SK-N-MC (cell line): ENCODE data around the gene SGPP1.
"Not testable (repeated sequence)": the region's sequence is repeated elsewhere in the genome, so short reads cannot be mapped to it uniquely, and the experiment has no call there.

Experiments
- DNase-seq: peaks from one replicate; pipeline ENCODE4 v3.0.0-alpha.2; 2011; ENCODE audit warnings: low read depth, low spot score
- H3K27ac ChIP-seq: fragments of 200-600 bp; sonication (generic); 2 replicates; pipeline ENCODE4 v1.5.1; 2016; ENCODE audit warnings: mixed run types
- H3K36me3 ChIP-seq: fragments of 200-600 bp; sonication (generic); 2 replicates; pipeline ENCODE4 v1.6.1; 2017; ENCODE audit warnings: antibody characterized with exemption, low read length, mixed read lengths; ENCODE audit not compliant: insufficient read depth
- H3K4me3 ChIP-seq: fragments of 200-600 bp; sonication (generic); 2 replicates; pipeline ENCODE4 v1.5.1; 2016
- H3K9ac ChIP-seq: fragments of 200-600 bp; sonication (generic); 2 replicates; pipeline ENCODE4 v1.8.0; 2017; ENCODE audit warnings: mixed run types, mixed read lengths; ENCODE audit not compliant: insufficient read length
- H3K9me3 ChIP-seq: fragments of 200-600 bp; sonication (generic); 2 replicates; pipeline ENCODE4 v1.6.1; 2017; ENCODE audit warnings: low read depth, mild to moderate bottlenecking, antibody characterized with exemption, low read length, moderate library complexity, mixed read lengths
- EZH2 ChIP-seq: fragments of 200-600 bp; sonication (generic); IDR thresholded peaks from one replicate; pipeline ENCODE4 v1.6.1; 2017; ENCODE audit warnings: antibody characterized with exemption
- FOXP2 ChIP-seq: optimal IDR thresholded peaks from 2 replicates; pipeline ENCODE3; 2011; ENCODE audit warnings: mild to moderate bottlenecking, moderate library complexity; ENCODE audit not compliant: insufficient read depth; ENCODE audit errors: extremely low read length, control extremely low read depth
- POLR2AphosphoS5 ChIP-seq: IDR thresholded peaks from 2 replicates; pipeline ENCODE4 v1.6.1; 2012; ENCODE audit warnings: mild to moderate bottlenecking, low read depth, low read length, borderline replicate concordance

The SGPP1 gene

GRCh38 chr14:63760014-63760413, 32.1 kb upstream of the SGPP1 start:
- no peak overlapping the region for H3K27ac ChIP-seq
- TF ChIP-seq FOXP2: no peak
- TF ChIP-seq EZH2: no peak
- TF ChIP-seq POLR2AphosphoS5: no peak
- no peak for DNase-seq

GRCh38 chr14:63759456-63759855, 31.6 kb upstream of the SGPP1 start:
- no peak for TF ChIP-seq FOXP2
- no peak for TF ChIP-seq EZH2
- TF ChIP-seq POLR2AphosphoS5: no peak
- Histone ChIP-seq H3K9me3 (no peaks in the 10 kb centered on the region), H3K9ac (no peak overlapping the region), H3K4me3 (0 out of 2 replicates have a peak overlapping the region, but pooled peaks have one; percentile 16), H3K27ac (0 out of 2 replicates have a peak overlapping the region, but pooled peaks have one; percentile 39), H3K36me3 (no peaks in the 10 kb centered on the region)
- no peak for DNase-seq

More at GRCh38 chr14:63760014-63760413, 32.1 kb upstream of the SGPP1 start:
- H3K9me3 ChIP-seq: no peaks in the 10 kb centered on the region
- H3K4me3 ChIP-seq: no peak overlapping the region
- no peak overlapping the region for H3K9ac ChIP-seq
- H3K36me3 ChIP-seq: no peaks in the 10 kb centered on the region

GRCh38 chr14:63757211-63757610, 29.3 kb upstream of the SGPP1 start:
- H3K27ac ChIP-seq: no peak overlapping the region
- no peak overlapping the region for H3K9ac ChIP-seq
- no peak overlapping the region for H3K4me3 ChIP-seq
- TF ChIP-seq EZH2 (no peak), POLR2AphosphoS5 (no peak), FOXP2 (no peak)
- H3K36me3 ChIP-seq: no peaks in the 10 kb centered on the region
- DNase-seq: no peak
- no peaks in the 10 kb centered on the region for H3K9me3 ChIP-seq

- TF ChIP-seq EZH2: no peak
- TF ChIP-seq FOXP2: no peak
- no peak for TF ChIP-seq POLR2AphosphoS5
- DNase-seq: no peak
- H3K4me3 ChIP-seq: no peak overlapping the region
- H3K36me3 ChIP-seq: no peaks in the 10 kb centered on the region
- no peak overlapping the region for H3K27ac ChIP-seq
- no peaks in the 10 kb centered on the region for H3K9me3 ChIP-seq
- no peak overlapping the region for H3K9ac ChIP-seq
These were observed 24.7 kb upstream of the SGPP1 start for GRCh38 chr14:63752449-63753169.

- not testable (repeated sequence) for H3K9me3 ChIP-seq, H3K27ac ChIP-seq, H3K4me3 ChIP-seq, H3K9ac ChIP-seq, H3K36me3 ChIP-seq, DNase-seq
These were observed 23.2 kb upstream of the SGPP1 start for GRCh38 chr14:63751076-63751475.

- Histone ChIP-seq H3K36me3 (no peaks in the 10 kb centered on the region), H3K9ac (no peak overlapping the region), H3K4me3 (no peak overlapping the region), H3K9me3 (no peaks in the 10 kb centered on the region), H3K27ac (no peak overlapping the region)
- no peak for TF ChIP-seq FOXP2
- no peak for TF ChIP-seq POLR2AphosphoS5
- TF ChIP-seq EZH2: no peak
- no peak for DNase-seq
These were observed 20.0 kb upstream of the SGPP1 start for GRCh38 chr14:63747846-63748245.

- no peak overlapping the region for H3K9ac ChIP-seq
- H3K36me3 ChIP-seq: no peaks in the 10 kb centered on the region
- no peak for DNase-seq
- no peak overlapping the region for H3K27ac ChIP-seq
- TF ChIP-seq EZH2 (no peak), FOXP2 (no peak), POLR2AphosphoS5 (no peak)
- no peaks in the 10 kb centered on the region for H3K9me3 ChIP-seq
- no peak overlapping the region for H3K4me3 ChIP-seq
These were observed 18.1 kb upstream of the SGPP1 start for GRCh38 chr14:63745858-63746425.

- no peak overlapping the region for H3K27ac ChIP-seq
These were observed 17.4 kb upstream of the SGPP1 start for GRCh38 chr14:63745272-63745671.

GRCh38 chr14:63737582-63738006, 9.7 kb upstream of the SGPP1 start:
- H3K9ac ChIP-seq: no peak overlapping the region
- H3K9me3 ChIP-seq: no peaks in the 10 kb centered on the region
- TF ChIP-seq POLR2AphosphoS5 (no peak), EZH2 (no peak), FOXP2 (no peak)
- H3K36me3 ChIP-seq: no peaks in the 10 kb centered on the region
- no peak overlapping the region for H3K27ac ChIP-seq
- no peak overlapping the region for H3K4me3 ChIP-seq
- DNase-seq: no peak

More at GRCh38 chr14:63745272-63745671, 17.4 kb upstream of the SGPP1 start:
- Histone ChIP-seq H3K36me3 (no peaks in the 10 kb centered on the region), H3K4me3 (no peak overlapping the region), H3K9ac (no peak overlapping the region), H3K9me3 (no peaks in the 10 kb centered on the region)
- DNase-seq: no peak
- no peak for TF ChIP-seq FOXP2
- no peak for TF ChIP-seq POLR2AphosphoS5
- TF ChIP-seq EZH2: no peak
